DOHH2 (cell line): ENCODE data around the gene FBXO28.

Experiments used
- CTCF ChIP-seq: fragments of 200-600 bp; sonication (generic); IDR thresholded peaks from one replicate; pipeline ENCODE4 v1.5.1; 2014; ENCODE audit warnings: antibody characterized with exemption, mild to moderate bottlenecking, low read depth, low read length; ENCODE audit not compliant: poor library complexity, severe bottlenecking
- EZH2phosphoT487 ChIP-seq: fragments of 200-600 bp; sonication (generic); IDR thresholded peaks from 2 replicates; pipeline ENCODE4 v1.6.1; 2017; ENCODE audit warnings: borderline replicate concordance, mild to moderate bottlenecking, antibody characterized with exemption, low read length, moderate library complexity, mixed read lengths

DNA sequence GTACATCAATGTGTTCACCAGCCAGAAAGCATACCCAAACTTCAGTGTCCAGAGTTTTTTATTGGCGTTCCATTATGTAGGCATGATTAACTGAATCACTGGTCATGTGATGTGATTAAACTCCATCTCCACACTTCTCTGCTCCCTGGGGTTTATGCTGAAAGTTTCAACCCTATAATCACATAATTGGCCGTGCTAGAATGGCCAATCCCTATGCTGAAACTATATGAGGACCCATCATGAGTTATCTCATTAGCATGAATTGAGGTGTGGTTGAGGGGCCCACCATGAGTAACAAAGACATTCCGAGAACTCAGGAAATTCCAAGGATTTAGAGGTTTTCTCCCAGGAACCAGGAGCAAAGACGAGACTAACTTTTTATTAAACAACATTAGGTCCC, 31.8 kb upstream of the FBXO28 start:
- TF ChIP-seq CTCF (no peak), EZH2phosphoT487 (no peak)
